MM.1S (cell line): Measurements from ENCODE around the gene NCLN.

Experiments
- EZH2 ChIP-seq: fragments of 300-600 bp; sonication (generic); optimal IDR thresholded peaks from 2 replicates; pipeline ENCODE3; 2017; ENCODE audit warnings: low read depth, mild to moderate bottlenecking, antibody characterized with exemption, low read length, mixed read lengths
- EZH2phosphoT487 ChIP-seq: fragments of 300-600 bp; sonication (generic); IDR thresholded peaks from 2 replicates; pipeline ENCODE4 v1.6.1; 2018; ENCODE audit warnings: antibody characterized with exemption, low read length
- TF ChIP-seq, protein P1 (sequence below): fragments of 300-600 bp; sonication (generic); IDR thresholded peaks from 2 replicates; pipeline ENCODE4 v1.5.1; 2016; ENCODE audit warnings: antibody characterized with exemption, low read length, mixed read lengths

DNA sequence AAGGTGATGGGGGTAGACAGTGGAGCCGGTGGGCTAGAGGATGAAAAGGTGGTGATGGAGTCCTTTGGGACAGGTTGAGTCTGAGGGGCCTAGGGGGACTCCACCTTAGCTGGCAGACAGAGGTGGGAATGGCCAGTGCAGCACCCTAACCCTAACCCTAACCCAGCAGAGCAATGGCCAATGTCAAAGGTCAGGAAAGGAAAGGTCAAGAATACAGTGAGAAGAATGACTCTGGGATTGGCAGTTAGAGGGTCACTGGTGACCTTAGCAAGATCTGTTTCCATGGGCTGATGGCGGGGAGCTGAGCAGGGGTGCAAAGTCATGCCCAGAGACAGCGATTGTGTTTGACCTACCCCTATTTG is 33.3 kb upstream of the NCLN start:
- TF ChIP-seq, protein P1, sequence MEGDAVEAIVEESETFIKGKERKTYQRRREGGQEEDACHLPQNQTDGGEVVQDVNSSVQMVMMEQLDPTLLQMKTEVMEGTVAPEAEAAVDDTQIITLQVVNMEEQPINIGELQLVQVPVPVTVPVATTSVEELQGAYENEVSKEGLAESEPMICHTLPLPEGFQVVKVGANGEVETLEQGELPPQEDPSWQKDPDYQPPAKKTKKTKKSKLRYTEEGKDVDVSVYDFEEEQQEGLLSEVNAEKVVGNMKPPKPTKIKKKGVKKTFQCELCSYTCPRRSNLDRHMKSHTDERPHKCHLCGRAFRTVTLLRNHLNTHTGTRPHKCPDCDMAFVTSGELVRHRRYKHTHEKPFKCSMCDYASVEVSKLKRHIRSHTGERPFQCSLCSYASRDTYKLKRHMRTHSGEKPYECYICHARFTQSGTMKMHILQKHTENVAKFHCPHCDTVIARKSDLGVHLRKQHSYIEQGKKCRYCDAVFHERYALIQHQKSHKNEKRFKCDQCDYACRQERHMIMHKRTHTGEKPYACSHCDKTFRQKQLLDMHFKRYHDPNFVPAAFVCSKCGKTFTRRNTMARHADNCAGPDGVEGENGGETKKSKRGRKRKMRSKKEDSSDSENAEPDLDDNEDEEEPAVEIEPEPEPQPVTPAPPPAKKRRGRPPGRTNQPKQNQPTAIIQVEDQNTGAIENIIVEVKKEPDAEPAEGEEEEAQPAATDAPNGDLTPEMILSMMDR, result no peak
- TF ChIP-seq EZH2 (no peak), EZH2phosphoT487 (no peak)
